Neuronal stem cell (in vitro differentiated cells): ENCODE measurements around the gene LRMDA.

Source experiments
- DNase-seq: peaks from one replicate; pipeline ENCODE4 v3.0.0-alpha.2; 2013; ENCODE audit warnings: low spot score
- H2AFZ ChIP-seq: one replicate; pipeline ENCODE4 v1.6.1; 2013; ENCODE audit warnings: mild to moderate bottlenecking, low read length, inconsistent platforms
- H2AK5ac ChIP-seq: 2 replicates; pipeline ENCODE4 v1.6.1; 2013; ENCODE audit warnings: low read depth, mild to moderate bottlenecking, inconsistent platforms, low read length, moderate library complexity, mixed read lengths
- H2BK120ac ChIP-seq: 2 replicates; pipeline ENCODE4 v1.6.1; 2013; ENCODE audit warnings: low read depth, mild to moderate bottlenecking, inconsistent platforms, low read length, moderate library complexity, mixed read lengths
- H2BK12ac ChIP-seq: one replicate; pipeline ENCODE4 v1.6.1; 2013; ENCODE audit warnings: low read length, inconsistent platforms
- H2BK15ac ChIP-seq: 2 replicates; pipeline ENCODE4 v1.6.1; 2013; ENCODE audit warnings: mild to moderate bottlenecking, low read length, inconsistent platforms, mixed read lengths
- H2BK5ac ChIP-seq: one replicate; pipeline ENCODE4 v1.6.1; 2013; ENCODE audit warnings: inconsistent platforms, mild to moderate bottlenecking, low read length, moderate library complexity
- H3K14ac ChIP-seq: one replicate; pipeline ENCODE4 v1.6.1; 2013; ENCODE audit warnings: low read length, inconsistent platforms
- H3K18ac ChIP-seq: 2 replicates; pipeline ENCODE4 v1.6.1; 2013; ENCODE audit warnings: low read length, inconsistent platforms
- H3K23ac ChIP-seq: 2 replicates; pipeline ENCODE4 v1.6.1; 2013; ENCODE audit warnings: low read depth, mild to moderate bottlenecking, mixed read lengths, low read length, inconsistent platforms; ENCODE audit not compliant: poor library complexity
- H3K27ac ChIP-seq: replicated peaks from 3 replicates; pipeline ENCODE4 v1.5.1; 2013; ENCODE audit warnings: low read length, inconsistent platforms
- H3K27me3 ChIP-seq, 3 experiments: 2 replicates each; pipeline ENCODE4 v1.6.1; 2013; ENCODE audit warnings: low read length in 3 of 3, mild to moderate bottlenecking in 2 of 3, inconsistent platforms in 1 of 3, low read depth in 1 of 3, mixed read lengths in 1 of 3, moderate library complexity in 1 of 3; ENCODE audit not compliant: control insufficient read depth in 3 of 3, insufficient read depth in 3 of 3
- H3K36me3 ChIP-seq, 2 donors: replicated peaks in 1 of 2; 2 replicates each; pipeline ENCODE4 v1.6.1; 2013; ENCODE audit warnings: low read length in 2 of 2; ENCODE audit not compliant: control insufficient read depth in 2 of 2, insufficient read depth in 2 of 2
- H3K4ac ChIP-seq: 2 replicates; pipeline ENCODE4 v1.6.1; 2013; ENCODE audit warnings: inconsistent platforms, mild to moderate bottlenecking, low read length, moderate library complexity
- H3K4me1 ChIP-seq, 2 donors: 1 replicate in 1 of 2; 2 replicates in 1 of 2; pipeline ENCODE4 v1.6.1; 2013; ENCODE audit warnings: low read length in 2 of 2, low read depth in 1 of 2; ENCODE audit not compliant: control insufficient read depth in 2 of 2, insufficient read depth in 1 of 2
- H3K4me2 ChIP-seq: one replicate; pipeline ENCODE4 v1.6.1; 2013; ENCODE audit warnings: mild to moderate bottlenecking, low read length, inconsistent platforms; ENCODE audit not compliant: insufficient read depth, poor library complexity, severe bottlenecking
- H3K4me3 ChIP-seq, 2 donors: 2 replicates each; pipeline ENCODE4 v1.5.1; 2013; ENCODE audit warnings: low read length in 2 of 2, mild to moderate bottlenecking in 2 of 2, inconsistent platforms in 1 of 2, moderate library complexity in 1 of 2
- H3K79me1 ChIP-seq: one replicate; pipeline ENCODE4 v1.6.1; 2013; ENCODE audit warnings: low read depth, mild to moderate bottlenecking, inconsistent platforms, low read length, moderate library complexity
- H3K9ac ChIP-seq: one replicate; pipeline ENCODE4 v1.6.1; 2013; ENCODE audit warnings: mild to moderate bottlenecking, low read depth, low read length, inconsistent platforms; ENCODE audit not compliant: poor library complexity
- H3K9me3 ChIP-seq, 2 donors: replicated peaks in 1 of 2; 2 replicates each; pipeline versions ENCODE3 to v1.6.1; 2013; ENCODE audit warnings: low read length in 2 of 2, mild to moderate bottlenecking in 2 of 2, inconsistent platforms in 1 of 2, low read depth in 1 of 2, mixed read lengths in 1 of 2, moderate library complexity in 1 of 2; ENCODE audit not compliant: control insufficient read depth in 2 of 2, insufficient read depth in 1 of 2
- H4K8ac ChIP-seq: one replicate; pipeline ENCODE4 v1.6.1; 2013; ENCODE audit warnings: low read depth, mild to moderate bottlenecking, inconsistent platforms, low read length, moderate library complexity
- H4K91ac ChIP-seq: one replicate; pipeline ENCODE4 v1.6.1; 2013; ENCODE audit warnings: low read length, low read depth, mild to moderate bottlenecking, inconsistent platforms; ENCODE audit not compliant: poor library complexity
- WGBS, 2 donors: extraction: QIAGEN DNeasy Blood & Tissue Kit; methylation state at CpG; one replicate each; pipeline ENCODE4 v1.1.7; 2013; ENCODE audit warnings: missing lambda C conversion rate in 2 of 2, mixed read lengths in 1 of 2; ENCODE audit not compliant: insufficient read length in 2 of 2, insufficient replicate concordance in 1 of 2; ENCODE audit errors: extremely low coverage in 2 of 2; 5-methylcytosine and 5-hydroxymethylcytosine counted together

Gene LRMDA

GRCh38 chr10:75555323-75555722, 123.9 kb downstream of the LRMDA start:
- H3K4ac ChIP-seq, result no peak overlapping the region
- H3K18ac ChIP-seq, result no peak overlapping the region
- H2BK5ac ChIP-seq, result no peak overlapping the region
- H3K23ac ChIP-seq, result no peak overlapping the region
- H3K36me3 ChIP-seq, result no peaks in the 10 kb centered on the region
- H3K9ac ChIP-seq, result no peak overlapping the region
- H2AK5ac ChIP-seq, result no peak overlapping the region
- no peak overlapping the region for H3K4me2 ChIP-seq
- peaks cover 0 to 3% (median 0%) of the 10 kb centered on the region in 3 experiments for H3K27me3 ChIP-seq
- H3K27ac ChIP-seq, result no peak overlapping the region
- no peak overlapping the region for H4K8ac ChIP-seq
- no peak overlapping the region for H2AFZ ChIP-seq
- no peak overlapping the region for H3K14ac ChIP-seq
- H3K4me3 ChIP-seq, result no peak overlapping the region
- no peak overlapping the region for H4K91ac ChIP-seq
- no peaks in the 10 kb centered on the region for H3K79me1 ChIP-seq
- H3K4me1 ChIP-seq, result no peaks in the 10 kb centered on the region
- no peak for DNase-seq
- no peak overlapping the region for H2BK12ac ChIP-seq
- no peak overlapping the region for H2BK120ac ChIP-seq
- peaks cover 1 to 5% of the 10 kb centered on the region in 2 donors for H3K9me3 ChIP-seq
- no peak overlapping the region for H2BK15ac ChIP-seq

GRCh38 chr10:75556320-75556719, 124.9 kb downstream of the LRMDA start:
- Histone ChIP-seq H3K9me3 (peaks cover 1 to 5% of the 10 kb centered on the region in 2 donors), H2BK120ac (no peak overlapping the region), H4K91ac (no peak overlapping the region), H2AK5ac (no peak overlapping the region), H3K4me2 (no peak overlapping the region), H3K36me3 (no peaks in the 10 kb centered on the region), H2BK5ac (no peak overlapping the region), H2BK15ac (no peak overlapping the region), H3K18ac (no peak overlapping the region), H2BK12ac (no peak overlapping the region), H3K4me1 (no peaks in the 10 kb centered on the region), H3K9ac (no peak overlapping the region), H4K8ac (no peak overlapping the region), H3K14ac (no peak overlapping the region), H3K23ac (no peak overlapping the region), H3K79me1 (no peaks in the 10 kb centered on the region), H3K27me3 (peaks cover 0 to 3% (median 0%) of the 10 kb centered on the region in 3 experiments), H3K27ac (no peak overlapping the region), H2AFZ (no peak overlapping the region), H3K4ac (no peak overlapping the region), H3K4me3 (no peak overlapping the region)
- no peak for DNase-seq
- WGBS, 2 donors, result no CpG with 5 or more reads among the region's 2 CpGs

GRCh38 chr10:75565286-75566251, 134.1 kb downstream of the LRMDA start:
- DNase-seq, result no peak
- Histone ChIP-seq H3K79me1 (no peaks in the 10 kb centered on the region), H2BK15ac (no peak overlapping the region), H2AK5ac (no peak overlapping the region), H3K36me3 (no peaks in the 10 kb centered on the region), H3K27me3 (peaks cover 0 to 4% (median 0%) of the 10 kb centered on the region in 3 experiments), H3K18ac (no peak overlapping the region), H3K14ac (no peak overlapping the region), H3K23ac (no peak overlapping the region), H3K4ac (no peak overlapping the region), H2BK120ac (no peak overlapping the region), H3K4me2 (no peak overlapping the region), H3K9ac (no peak overlapping the region), H3K27ac (no peak overlapping the region), H3K4me3 (no peak overlapping the region), H4K91ac (no peak overlapping the region), H2BK5ac (no peak overlapping the region), H2BK12ac (no peak overlapping the region), H4K8ac (no peak overlapping the region), H2AFZ (no peak overlapping the region), H3K4me1 (no peaks in the 10 kb centered on the region), H3K9me3 (peaks cover 6 to 12% of the 10 kb centered on the region in 2 donors)
- no CpG with 5 or more reads among the region's 5 CpGs for WGBS, 2 donors

- H3K79me1 ChIP-seq, result no peaks in the 10 kb centered on the region
- no peak overlapping the region for H2BK15ac ChIP-seq
- no peaks in the 10 kb centered on the region for H3K4me1 ChIP-seq
- H3K4me2 ChIP-seq, result no peak overlapping the region
- peak overlapping the region; percentile 25 for H3K9ac ChIP-seq
- WGBS, 2 donors, result no CpG with 5 or more reads among the region's 1 CpG
- no peak overlapping the region for H2AK5ac ChIP-seq
- H2BK120ac ChIP-seq, result no peak overlapping the region
- peaks cover 0 to 4% (median 0%) of the 10 kb centered on the region in 3 experiments for H3K27me3 ChIP-seq
- H4K8ac ChIP-seq, result no peak overlapping the region
- no peak overlapping the region for H3K4me3 ChIP-seq
- no peak overlapping the region for H3K4ac ChIP-seq
- H2AFZ ChIP-seq, result no peak overlapping the region
- H3K14ac ChIP-seq, result no peak overlapping the region
- DNase-seq, result no peak
- no peak overlapping the region for H3K27ac ChIP-seq
- H3K18ac ChIP-seq, result no peak overlapping the region
- H2BK12ac ChIP-seq, result no peak overlapping the region
- H4K91ac ChIP-seq, result no peak overlapping the region
- H3K36me3 ChIP-seq, result no peaks in the 10 kb centered on the region
- no peak overlapping the region for H3K23ac ChIP-seq
- H3K9me3 ChIP-seq, result peaks cover 10 to 21% of the 10 kb centered on the region in 2 donors
- no peak overlapping the region for H2BK5ac ChIP-seq
Observed at GRCh38 chr10:75568450-75569130, 137.2 kb downstream of the LRMDA start.
